ES-I3 (cell line): ENCODE results near the gene MSLN.

Source experiments
- H3K36me3 ChIP-seq: 2 replicates; pipeline ENCODE4 v1.6.1; 2013; ENCODE audit warnings: mild to moderate bottlenecking, low read length, control low read depth, moderate library complexity; ENCODE audit not compliant: insufficient read depth
- H3K4me1 ChIP-seq: 2 replicates; pipeline ENCODE4 v1.6.1; 2013; ENCODE audit warnings: mild to moderate bottlenecking, control low read depth, low read length; ENCODE audit not compliant: insufficient read depth
- H3K9ac ChIP-seq: 2 replicates; pipeline ENCODE4 v1.6.1; 2013; ENCODE audit warnings: low read depth, mild to moderate bottlenecking, low read length, moderate library complexity
- H3K9me3 ChIP-seq: 2 replicates; pipeline ENCODE4 v1.6.1; 2013; ENCODE audit warnings: mild to moderate bottlenecking, low read length, moderate library complexity; ENCODE audit not compliant: control insufficient read depth, insufficient read depth

The MSLN gene

GRCh38 chr16:788399-789126 is 28.0 kb downstream of the MSLN start, which contains the start of gene CHTF18:
CHTF18 (plus strand) TSS chr16:788620; CDS start chr16:788685, 65 bp downstream.
- peaks cover 13% of the 10 kb centered on the region for H3K36me3 ChIP-seq
- peaks cover 4% of the 10 kb centered on the region; the same call in 1 of the 2 replicates for H3K4me1 ChIP-seq

GRCh38 chr16:789191-789850 is 28.8 kb downstream of the MSLN start:
- no peaks in the 10 kb centered on the region for H3K9me3 ChIP-seq
- peaks cover 13% of the 10 kb centered on the region for H3K36me3 ChIP-seq
- peak overlapping the region; percentile 83 for H3K9ac ChIP-seq
- peaks cover 4% of the 10 kb centered on the region; the same call in 1 of the 2 replicates for H3K4me1 ChIP-seq

More at GRCh38 chr16:788399-789126, 28.0 kb downstream of the MSLN start, which contains the start of gene CHTF18:
- no peaks in the 10 kb centered on the region for H3K9me3 ChIP-seq
- peak within 1 kb of the TSS; percentile 84 for H3K9ac ChIP-seq

GRCh38 chr16:790086-790485 is 29.6 kb downstream of the MSLN start:
- H3K9ac ChIP-seq, result no peak overlapping the region
- H3K36me3 ChIP-seq, result peaks cover 13% of the 10 kb centered on the region
- peaks cover 3% of the 10 kb centered on the region; the same call in 1 of the 2 replicates for H3K4me1 ChIP-seq
- no peaks in the 10 kb centered on the region for H3K9me3 ChIP-seq

GRCh38 chr16:791131-791530 is 30.6 kb downstream of the MSLN start:
- Histone ChIP-seq H3K4me1 (no peaks in the 10 kb centered on the region), H3K9me3 (no peaks in the 10 kb centered on the region), H3K36me3 (peaks cover 11% of the 10 kb centered on the region), H3K9ac (no peak overlapping the region)

DNA sequence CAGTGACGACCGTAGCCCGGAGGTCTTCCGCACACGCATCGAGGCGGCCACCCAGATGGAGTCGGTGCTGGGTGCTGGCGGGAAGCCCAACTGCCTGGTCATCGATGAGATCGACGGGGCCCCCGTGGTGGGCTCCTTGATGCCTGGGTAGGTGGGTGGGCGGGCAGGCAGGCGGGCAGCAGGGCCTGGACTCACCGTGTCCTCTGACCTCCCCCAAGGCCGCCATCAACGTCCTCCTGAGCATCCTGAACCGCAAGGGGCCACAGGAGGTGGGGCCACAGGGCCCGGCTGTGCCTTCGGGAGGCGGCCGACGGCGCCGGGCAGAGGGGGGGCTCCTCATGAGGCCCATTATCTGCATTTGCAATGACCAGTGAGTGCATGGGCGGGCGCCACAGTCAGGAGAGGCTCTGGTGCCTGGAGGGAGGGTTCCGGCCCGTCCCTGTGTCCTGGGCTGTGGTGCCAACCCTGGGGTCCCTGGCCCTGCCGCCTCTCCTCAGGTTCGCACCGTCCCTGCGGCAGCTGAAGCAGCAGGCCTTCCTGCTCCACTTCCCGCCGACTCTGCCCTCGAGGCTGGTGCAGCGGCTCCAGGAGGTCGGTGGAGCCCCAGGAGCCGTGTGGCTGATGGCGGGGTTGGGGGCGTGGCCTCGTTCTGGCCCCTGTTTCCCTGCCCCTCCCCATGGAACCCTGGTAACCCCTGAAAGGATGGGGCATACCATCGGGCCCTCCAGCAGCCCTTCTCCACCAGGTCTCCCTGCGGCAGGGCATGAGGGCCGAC is 31.9 kb downstream of the MSLN start:
- H3K36me3 ChIP-seq, result peaks cover 10% of the 10 kb centered on the region; the same call in 1 of the 2 replicates
- no peaks in the 10 kb centered on the region; the same call in 1 of the 2 replicates for H3K9me3 ChIP-seq
- H3K4me1 ChIP-seq, result no peaks in the 10 kb centered on the region
- no peak overlapping the region for H3K9ac ChIP-seq

DNA sequence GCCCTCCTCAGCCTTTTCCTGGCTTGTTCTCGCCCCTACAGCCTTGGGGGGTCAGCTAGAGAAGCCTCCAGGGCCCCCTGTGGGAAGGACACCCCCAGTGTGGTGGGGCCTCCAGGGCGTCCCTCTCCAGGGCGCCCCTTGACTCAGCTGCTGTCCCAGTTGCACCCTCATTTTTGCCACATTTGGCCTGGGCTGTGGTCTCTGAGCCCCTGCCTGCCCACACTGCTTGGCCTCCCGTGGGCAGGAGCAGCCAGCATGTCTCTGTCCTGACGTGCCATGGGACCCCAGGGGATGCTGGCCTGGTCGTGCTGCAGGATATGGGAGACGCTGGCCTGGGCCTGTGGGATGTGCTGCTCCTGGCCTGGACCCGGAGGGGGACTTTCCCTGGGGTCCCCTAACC is 32.9 kb downstream of the MSLN start:
- H3K36me3 ChIP-seq, result peaks cover 10% of the 10 kb centered on the region; the same call in 1 of the 2 replicates
- no peaks in the 10 kb centered on the region; the same call in 1 of the 2 replicates for H3K9me3 ChIP-seq
- no peak overlapping the region for H3K9ac ChIP-seq
- H3K4me1 ChIP-seq, result no peaks in the 10 kb centered on the region

DNA sequence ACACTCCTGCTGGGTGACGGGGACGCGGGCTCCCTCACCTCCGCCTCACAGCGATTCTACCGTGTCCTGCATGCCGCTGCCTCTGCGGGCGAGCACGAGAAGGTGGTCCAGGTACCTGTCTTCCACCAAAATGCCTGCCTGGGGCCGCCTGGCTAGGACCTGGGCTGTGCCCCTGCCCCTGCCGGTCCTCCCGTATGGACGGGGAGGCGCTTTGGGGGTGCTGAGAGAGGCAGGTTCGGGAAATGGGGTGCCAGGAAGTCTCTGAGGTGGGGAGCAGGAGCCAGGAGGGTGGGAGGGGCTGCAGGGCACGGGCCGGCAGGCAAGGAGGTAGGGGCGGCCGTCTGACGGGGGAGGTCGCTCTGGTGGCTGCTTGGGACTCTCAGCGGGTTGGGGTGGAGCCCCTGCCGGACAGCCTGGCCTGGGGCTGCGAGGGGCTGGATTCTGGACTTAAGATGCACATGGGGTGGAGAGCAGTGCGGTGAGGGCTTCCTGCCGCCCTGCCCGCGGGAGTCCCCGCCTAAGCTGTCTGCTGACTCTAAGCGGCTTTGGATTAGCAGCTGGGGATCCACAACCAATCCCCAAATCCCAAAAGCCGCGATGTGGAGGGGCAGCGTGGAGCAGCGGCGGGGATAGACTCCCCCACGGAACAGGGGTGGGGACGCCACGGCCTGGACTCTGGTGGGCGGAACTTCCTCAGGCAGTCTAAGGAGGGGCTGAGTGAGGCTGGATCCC is 33.7 kb downstream of the MSLN start:
- Histone ChIP-seq H3K9ac (no peak overlapping the region), H3K36me3 (peaks cover 10% of the 10 kb centered on the region; the same call in 1 of the 2 replicates)

GRCh38 chr16:794853-795466 is 34.4 kb downstream of the MSLN start:
- H3K9ac ChIP-seq, result no peak overlapping the region
- H3K4me1 ChIP-seq, result no peaks in the 10 kb centered on the region
- no peaks in the 10 kb centered on the region; the same call in 1 of the 2 replicates for H3K9me3 ChIP-seq
- H3K36me3 ChIP-seq, result peaks cover 9% of the 10 kb centered on the region; the same call in 1 of the 2 replicates

More for the DNA sequence above, 33.7 kb downstream of the MSLN start:
- Histone ChIP-seq H3K9me3 (no peaks in the 10 kb centered on the region; the same call in 1 of the 2 replicates), H3K4me1 (no peaks in the 10 kb centered on the region)

- Histone ChIP-seq H3K9ac (no peak overlapping the region), H3K4me1 (no peaks in the 10 kb centered on the region), H3K9me3 (no peaks in the 10 kb centered on the region; the same call in 1 of the 2 replicates), H3K36me3 (0 out of 2 replicates have a peak, but pooled peaks cover 5% of the 10 kb centered on the region)
These were observed 35.2 kb downstream of the MSLN start for GRCh38 chr16:795580-796229.

DNA sequence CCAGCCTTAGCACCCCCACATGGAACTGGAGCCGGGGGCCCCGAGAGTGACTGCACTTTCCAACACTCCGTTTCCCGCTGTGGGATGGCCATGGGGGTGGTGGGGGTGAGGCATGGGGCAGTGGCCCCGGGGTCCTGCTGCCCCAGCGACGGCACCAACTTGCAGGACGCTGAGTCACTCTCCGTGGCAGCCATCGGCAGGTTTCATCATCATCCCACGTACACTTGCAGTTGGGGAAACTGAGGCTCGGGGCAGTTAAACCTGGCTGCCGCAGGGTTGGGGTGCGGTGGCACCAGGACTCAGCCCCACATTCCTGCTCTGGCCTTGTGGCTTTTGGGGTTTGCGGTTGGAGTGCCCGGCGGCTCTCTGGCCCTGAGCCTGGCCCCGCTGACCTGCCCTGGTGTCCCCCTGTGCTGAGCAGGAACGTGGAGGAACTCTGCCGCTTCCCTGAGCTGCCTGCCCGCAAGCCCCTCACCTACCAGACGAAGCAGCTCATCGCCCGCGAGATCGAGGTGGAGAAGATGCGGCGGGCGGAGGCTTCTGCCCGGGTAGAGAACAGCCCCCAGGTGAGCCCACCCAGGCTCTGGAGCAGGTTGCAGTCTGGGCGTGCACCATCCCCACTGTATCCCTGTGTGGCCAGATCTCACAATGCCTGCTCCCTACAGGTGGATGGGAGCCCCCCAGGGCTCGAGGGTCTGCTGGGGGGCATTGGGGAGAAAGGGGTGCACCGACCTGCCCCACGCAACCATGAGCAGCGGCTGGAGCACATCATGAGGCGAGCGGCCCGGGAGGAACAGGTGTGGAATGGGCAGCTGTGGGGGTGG is 36.0 kb downstream of the MSLN start:
- Histone ChIP-seq H3K4me1 (peaks cover 2% of the 10 kb centered on the region; the same call in 1 of the 2 replicates), H3K36me3 (0 out of 2 replicates have a peak, but pooled peaks cover 2% of the 10 kb centered on the region), H3K9me3 (no peaks in the 10 kb centered on the region; the same call in 1 of the 2 replicates), H3K9ac (no peak overlapping the region)

DNA sequence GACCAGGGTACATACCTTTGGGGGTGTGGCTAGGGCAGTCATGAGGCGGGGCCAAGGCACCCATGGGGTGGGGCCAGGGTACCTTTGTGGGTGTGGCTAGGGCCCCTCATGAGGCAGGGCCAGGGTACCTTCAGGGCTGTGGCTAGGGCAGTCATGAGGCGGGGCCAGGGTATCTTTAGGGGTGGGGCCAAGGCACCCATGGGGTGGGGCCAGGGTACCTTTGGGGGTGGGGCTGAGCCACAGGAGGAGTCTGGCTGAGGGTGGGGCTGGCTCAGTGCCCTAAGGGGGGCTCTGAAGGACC is 36.5 kb downstream of the MSLN start:
- Histone ChIP-seq H3K4me1 (peaks cover 2% of the 10 kb centered on the region; the same call in 1 of the 2 replicates), H3K36me3 (0 out of 2 replicates have a peak, but pooled peaks cover 2% of the 10 kb centered on the region), H3K9ac (no peak overlapping the region), H3K9me3 (no peaks in the 10 kb centered on the region; the same call in 1 of the 2 replicates)

DNA sequence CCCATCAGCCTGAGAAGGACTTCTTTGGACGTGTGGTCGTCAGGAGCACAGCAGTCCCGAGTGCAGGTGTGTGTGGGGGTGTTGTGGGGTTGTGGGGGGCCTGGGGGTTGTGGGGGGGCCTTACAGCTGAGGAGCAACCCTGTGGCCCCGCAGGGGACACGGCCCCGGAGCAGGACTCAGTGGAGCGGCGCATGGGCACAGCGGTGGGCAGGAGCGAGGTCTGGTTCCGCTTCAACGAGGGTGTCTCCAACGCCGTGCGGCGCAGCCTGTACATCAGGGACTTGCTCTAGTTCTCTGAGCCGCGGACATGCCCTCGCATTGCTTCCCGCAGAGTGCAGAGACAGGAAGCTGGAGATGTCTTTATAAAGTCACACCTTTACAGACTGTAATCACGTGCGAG is 37.2 kb downstream of the MSLN start:
- H3K9me3 ChIP-seq, result no peaks in the 10 kb centered on the region; the same call in 1 of the 2 replicates
- H3K4me1 ChIP-seq, result peaks cover 2% of the 10 kb centered on the region; the same call in 1 of the 2 replicates
- 0 out of 2 replicates have a peak, but pooled peaks cover 2% of the 10 kb centered on the region for H3K36me3 ChIP-seq
- H3K9ac ChIP-seq, result no peak overlapping the region
